ENCODE data around the gene TNS1. TPM values are rescaled to one million over a fixed set of nuclear protein-coding genes. Genes with fewer than 3 reads are reported as not detected.

The TNS1 gene
- total and polyA plus RNA-seq, 4 donors, result 46.9 to 64.5 (median 58.1) TPM

GRCh38 chr2:217969588-217969987, 33.2 kb downstream of the TNS1 start:
- peaks cover 11% of the 10 kb centered on the region for H3K36me3 ChIP-seq (ENCODE audit: control insufficient read depth, insufficient read depth, low read length)
- H3K4me3 ChIP-seq (ENCODE audit: low read depth, low read length), result no peak overlapping the region
- no CpG with 5 or more reads among the region's 1 CpG for WGBS (ENCODE audit: insufficient coverage)
- peaks cover 39% of the 10 kb centered on the region for H3K4me1 ChIP-seq (ENCODE audit: control insufficient read depth, insufficient read depth, low read length)
- DNase-seq (ENCODE audit: low read depth in 4 of 6, low spot score in 6 of 6), result no peak
- H3K27me3 ChIP-seq (ENCODE audit: control insufficient read depth, insufficient read depth, low read length), result no peaks in the 10 kb centered on the region
- H3K27ac ChIP-seq (ENCODE audit: low read depth, low read length), result no peak overlapping the region
- no peaks in the 10 kb centered on the region for H3K9me3 ChIP-seq (ENCODE audit: control insufficient read depth, insufficient read depth, low read length)

DNA sequence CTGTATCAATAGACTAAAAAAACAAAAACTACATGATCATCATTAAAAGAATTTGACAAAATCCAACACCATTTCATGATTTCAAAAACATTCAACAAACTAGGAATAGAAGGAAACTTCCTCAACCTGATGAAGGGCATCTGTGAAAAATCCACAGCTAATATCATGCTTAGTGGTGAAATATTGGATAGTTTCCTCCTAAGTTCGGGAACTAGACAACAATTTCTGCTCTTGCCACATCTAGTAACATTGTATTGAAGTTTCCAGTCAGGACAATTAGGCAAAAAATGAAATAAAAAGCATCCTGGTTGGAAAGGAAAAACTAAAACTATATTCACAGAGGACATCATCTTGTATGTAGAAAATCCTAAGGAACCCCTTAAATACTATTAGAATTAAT, 34.8 kb downstream of the TNS1 start:
- Histone ChIP-seq H3K9me3 (ENCODE audit: control insufficient read depth, insufficient read depth, low read length) (no peaks in the 10 kb centered on the region), H3K27ac (ENCODE audit: low read depth, low read length) (no peak overlapping the region), H3K27me3 (ENCODE audit: control insufficient read depth, insufficient read depth, low read length) (no peaks in the 10 kb centered on the region), H3K4me1 (ENCODE audit: control insufficient read depth, insufficient read depth, low read length) (peaks cover 38% of the 10 kb centered on the region), H3K4me3 (ENCODE audit: low read depth, low read length) (no peak overlapping the region), H3K36me3 (ENCODE audit: control insufficient read depth, insufficient read depth, low read length) (peaks cover 12% of the 10 kb centered on the region)
- no CpG with 5 or more reads among the region's 1 CpG for WGBS (ENCODE audit: insufficient coverage)
- DNase-seq (ENCODE audit: low read depth in 4 of 6, low spot score in 6 of 6), result no peak

DNA sequence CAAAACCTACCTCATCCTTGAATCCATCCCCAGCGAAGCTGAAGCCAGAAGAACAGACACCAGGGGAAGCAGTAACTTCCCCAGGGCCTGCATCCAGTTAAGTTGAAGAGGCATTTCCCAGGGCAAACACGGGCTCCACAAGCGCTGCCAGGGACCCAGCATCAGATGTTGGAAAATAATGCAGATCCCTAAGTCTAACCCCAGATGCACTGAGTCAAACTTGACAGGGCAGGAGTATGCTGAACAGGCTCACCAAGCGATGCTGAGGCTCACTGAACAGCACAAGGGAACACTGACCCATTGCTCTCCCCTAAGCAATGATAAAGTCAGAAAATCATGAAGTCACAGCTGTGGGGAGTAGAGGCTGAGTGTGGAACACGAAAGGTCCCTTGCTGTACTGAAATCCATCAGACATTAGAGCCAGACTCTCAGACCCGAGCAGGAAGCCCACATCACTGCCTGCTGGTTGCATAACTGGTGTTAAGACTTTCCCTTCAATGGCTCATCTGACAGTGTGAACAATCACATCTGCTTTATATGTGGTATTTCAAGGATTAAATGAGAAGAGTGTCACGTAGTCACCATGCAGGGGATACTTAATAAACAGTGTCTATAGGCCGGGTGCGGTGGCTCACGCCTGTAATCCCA, 36.2 kb downstream of the TNS1 start:
- Histone ChIP-seq H3K27ac (ENCODE audit: low read depth, low read length) (peak overlapping the region; percentile 35), H3K4me1 (ENCODE audit: control insufficient read depth, insufficient read depth, low read length) (peaks cover 27% of the 10 kb centered on the region), H3K27me3 (ENCODE audit: control insufficient read depth, insufficient read depth, low read length) (no peaks in the 10 kb centered on the region), H3K4me3 (ENCODE audit: low read depth, low read length) (no peak overlapping the region), H3K9me3 (ENCODE audit: control insufficient read depth, insufficient read depth, low read length) (no peaks in the 10 kb centered on the region), H3K36me3 (ENCODE audit: control insufficient read depth, insufficient read depth, low read length) (peaks cover 12% of the 10 kb centered on the region)
- DNase-seq (ENCODE audit: low read depth in 4 of 6, low spot score in 6 of 6), result no peak
- 77% methylated on average over 9 of the region's 10 CpGs for WGBS (ENCODE audit: insufficient coverage)

- peaks cover 27% of the 10 kb centered on the region for H3K4me1 ChIP-seq (ENCODE audit: control insufficient read depth, insufficient read depth, low read length)
- peak overlapping the region; percentile 35 for H3K27ac ChIP-seq (ENCODE audit: low read depth, low read length)
- peak in 1 of 6 donors; percentile 9 for DNase-seq (ENCODE audit: low read depth in 4 of 6, low spot score in 6 of 6)
- 74% methylated on average over 5 of the region's 21 CpGs for WGBS (ENCODE audit: insufficient coverage)
- H3K36me3 ChIP-seq (ENCODE audit: control insufficient read depth, insufficient read depth, low read length), result peaks cover 16% of the 10 kb centered on the region
- H3K27me3 ChIP-seq (ENCODE audit: control insufficient read depth, insufficient read depth, low read length), result no peaks in the 10 kb centered on the region
- no peaks in the 10 kb centered on the region for H3K9me3 ChIP-seq (ENCODE audit: control insufficient read depth, insufficient read depth, low read length)
- H3K4me3 ChIP-seq (ENCODE audit: low read depth, low read length), result no peak overlapping the region
Observed at GRCh38 chr2:217964275-217965161, 38.3 kb downstream of the TNS1 start.

DNA sequence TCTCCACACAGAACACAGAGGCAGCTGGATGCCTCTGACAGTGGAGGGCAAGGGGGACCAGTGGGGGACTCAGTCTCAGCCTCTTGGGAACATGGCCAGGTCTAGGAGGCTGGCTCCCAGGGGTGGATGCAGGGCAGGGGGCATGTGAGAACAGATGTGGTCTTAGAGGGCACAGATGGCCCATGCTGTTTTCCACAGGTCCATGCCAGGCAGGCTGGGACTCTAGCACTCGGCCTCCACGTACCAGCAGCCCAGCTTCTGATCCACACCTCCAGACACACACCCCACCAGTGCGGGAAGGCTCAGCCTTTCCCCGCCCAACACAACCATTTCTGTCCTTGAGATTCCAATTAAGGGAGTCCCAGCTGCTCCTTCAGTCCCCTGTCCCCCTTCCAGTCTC, 42.4 kb downstream of the TNS1 start:
- no peak overlapping the region for H3K4me3 ChIP-seq (ENCODE audit: low read depth, low read length)
- no peak overlapping the region for H3K27ac ChIP-seq (ENCODE audit: low read depth, low read length)
- no peaks in the 10 kb centered on the region for H3K9me3 ChIP-seq (ENCODE audit: control insufficient read depth, insufficient read depth, low read length)
- no peaks in the 10 kb centered on the region for H3K27me3 ChIP-seq (ENCODE audit: control insufficient read depth, insufficient read depth, low read length)
- 82% methylated on average over 4 of the region's 4 CpGs for WGBS (ENCODE audit: insufficient coverage)
- peaks cover 18% of the 10 kb centered on the region for H3K4me1 ChIP-seq (ENCODE audit: control insufficient read depth, insufficient read depth, low read length)
- no peak for DNase-seq (ENCODE audit: low read depth in 4 of 6, low spot score in 6 of 6)
- H3K36me3 ChIP-seq (ENCODE audit: control insufficient read depth, insufficient read depth, low read length), result peaks cover 20% of the 10 kb centered on the region

DNA sequence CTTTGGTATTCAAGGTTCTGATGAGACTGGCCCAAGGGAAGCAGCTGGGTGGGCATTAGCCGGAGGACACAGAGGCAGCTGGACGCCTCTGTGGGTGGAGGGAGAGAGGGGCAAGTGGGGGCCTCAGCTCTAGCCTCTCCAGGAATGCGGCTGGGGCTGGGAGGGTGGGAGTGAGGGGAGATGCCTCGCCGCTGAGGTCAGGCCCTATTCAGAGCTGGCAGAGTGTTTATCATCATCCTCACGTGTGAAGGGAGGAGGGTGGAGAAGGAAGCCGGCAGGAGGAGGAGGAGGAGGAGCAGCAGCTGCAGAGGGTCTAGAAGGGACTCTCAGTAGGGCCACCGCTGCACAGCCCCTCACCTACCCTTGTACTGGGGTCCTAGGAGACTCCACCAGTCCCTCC, 43.1 kb downstream of the TNS1 start:
- WGBS (ENCODE audit: insufficient coverage), result 50% methylated on average over 2 of the region's 8 CpGs
- H3K27me3 ChIP-seq (ENCODE audit: control insufficient read depth, insufficient read depth, low read length), result no peaks in the 10 kb centered on the region
- no peak overlapping the region for H3K4me3 ChIP-seq (ENCODE audit: low read depth, low read length)
- no peak for DNase-seq (ENCODE audit: low read depth in 4 of 6, low spot score in 6 of 6)
- H3K4me1 ChIP-seq (ENCODE audit: control insufficient read depth, insufficient read depth, low read length), result peaks cover 18% of the 10 kb centered on the region
- H3K9me3 ChIP-seq (ENCODE audit: control insufficient read depth, insufficient read depth, low read length), result no peaks in the 10 kb centered on the region
- no peak overlapping the region for H3K27ac ChIP-seq (ENCODE audit: low read depth, low read length)
- peaks cover 23% of the 10 kb centered on the region for H3K36me3 ChIP-seq (ENCODE audit: control insufficient read depth, insufficient read depth, low read length)

DNA sequence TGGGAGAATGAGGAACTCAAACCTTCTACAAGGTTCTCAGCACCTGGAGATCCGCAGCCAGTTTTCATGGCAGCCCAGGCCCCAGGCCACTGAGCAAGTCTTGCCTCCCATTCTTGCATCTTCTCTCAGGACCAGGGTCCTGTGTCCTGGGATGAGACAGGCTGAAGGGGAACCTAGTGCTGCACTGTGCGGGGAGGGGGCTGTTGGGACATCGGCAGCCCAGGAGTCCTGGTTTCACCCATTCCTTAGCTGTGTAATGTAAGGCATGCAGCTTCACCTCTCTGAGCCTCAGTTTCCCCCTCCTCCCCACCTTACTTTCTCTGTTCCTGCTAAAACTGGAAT, 43.9 kb downstream of the TNS1 start:
- H3K27ac ChIP-seq (ENCODE audit: low read depth, low read length), result no peak overlapping the region
- no CpG with 5 or more reads among the region's 3 CpGs for WGBS (ENCODE audit: insufficient coverage)
- no peak overlapping the region for H3K4me3 ChIP-seq (ENCODE audit: low read depth, low read length)
- H3K4me1 ChIP-seq (ENCODE audit: control insufficient read depth, insufficient read depth, low read length), result peaks cover 20% of the 10 kb centered on the region
- H3K9me3 ChIP-seq (ENCODE audit: control insufficient read depth, insufficient read depth, low read length), result no peaks in the 10 kb centered on the region
- H3K36me3 ChIP-seq (ENCODE audit: control insufficient read depth, insufficient read depth, low read length), result peaks cover 20% of the 10 kb centered on the region
- DNase-seq (ENCODE audit: low read depth in 4 of 6, low spot score in 6 of 6), result no peak
- H3K27me3 ChIP-seq (ENCODE audit: control insufficient read depth, insufficient read depth, low read length), result no peaks in the 10 kb centered on the region

DNA sequence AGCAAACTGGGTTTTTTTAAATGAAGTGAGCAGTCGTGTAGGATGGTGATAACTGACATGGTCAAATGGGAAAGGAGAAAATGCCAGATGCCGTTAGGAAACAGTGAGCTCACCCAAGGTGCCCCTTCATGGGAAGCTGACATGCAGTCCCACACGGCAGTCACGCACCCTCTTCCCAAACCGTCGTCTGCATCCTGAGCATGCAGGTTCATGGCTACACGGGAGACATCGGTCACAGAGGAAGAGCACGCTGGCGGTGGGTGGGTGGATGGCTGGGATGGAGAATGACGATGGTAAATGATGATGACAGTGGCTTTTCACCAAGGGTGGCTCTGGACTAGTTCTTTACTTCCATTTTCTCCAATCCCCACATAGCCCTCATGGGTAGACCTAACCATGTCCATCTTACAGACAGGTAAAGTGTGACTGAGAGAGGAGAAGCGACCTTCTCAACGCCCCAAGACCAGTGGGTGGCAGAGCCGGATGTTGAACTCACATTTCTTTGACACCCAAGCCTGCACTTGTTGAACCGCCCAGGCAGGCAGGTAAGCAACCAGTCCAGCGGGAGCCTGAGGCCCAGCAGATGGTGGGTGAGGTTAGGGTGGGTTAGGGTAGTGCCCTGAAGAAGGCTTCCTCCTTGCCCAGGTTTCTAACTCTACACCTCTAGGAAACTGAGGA, 44.5 kb downstream of the TNS1 start:
- no peak for DNase-seq (ENCODE audit: low read depth in 4 of 6, low spot score in 6 of 6)
- 94% methylated on average over 12 of the region's 16 CpGs for WGBS (ENCODE audit: insufficient coverage)

DNA sequence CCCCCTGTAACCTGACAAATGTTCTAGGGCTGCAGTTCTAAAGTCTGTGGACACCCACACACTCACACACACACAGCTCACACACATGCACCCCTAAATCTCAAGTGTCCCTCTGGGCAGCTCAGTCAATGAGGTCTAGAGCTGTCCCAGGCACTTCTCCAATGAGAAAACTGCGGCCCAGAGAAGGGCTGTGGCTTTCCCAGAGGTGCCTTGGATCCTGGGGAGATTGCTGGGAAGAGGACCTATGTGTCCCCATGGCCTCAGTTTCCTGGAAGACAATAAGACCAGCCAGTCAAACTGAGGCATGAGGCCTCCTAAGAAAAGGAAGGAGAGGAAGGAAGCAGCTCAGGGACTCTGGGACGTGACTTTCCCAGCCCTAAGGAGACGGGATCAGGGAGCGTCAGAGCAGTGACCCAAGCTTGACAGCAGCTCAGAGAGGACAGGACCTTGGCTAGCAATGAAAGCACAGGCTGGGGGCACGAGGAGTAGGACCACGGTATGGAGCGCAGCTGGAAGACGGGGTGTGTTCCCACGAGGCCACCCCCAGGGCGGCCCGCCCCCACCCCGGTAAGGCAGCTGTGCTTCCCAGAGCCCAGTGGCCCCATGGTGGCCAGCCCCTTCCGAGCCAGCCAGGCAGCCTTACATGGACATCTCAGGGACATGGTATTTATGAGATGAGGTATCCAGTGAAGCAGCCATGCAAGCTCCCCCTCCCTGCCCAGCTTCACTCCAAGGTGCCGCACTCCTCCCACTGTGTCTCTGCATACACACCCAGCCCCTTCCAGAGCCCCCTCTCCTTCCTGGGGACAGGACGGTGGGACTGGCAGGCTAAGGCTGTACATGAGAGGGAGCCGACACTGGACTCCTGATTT, 46.0 kb downstream of the TNS1 start:
- WGBS (ENCODE audit: insufficient coverage), result 76% methylated on average over 13 of the region's 16 CpGs
- H3K4me1 ChIP-seq (ENCODE audit: control insufficient read depth, insufficient read depth, low read length), result peaks cover 32% of the 10 kb centered on the region

More for the DNA sequence above, 44.5 kb downstream of the TNS1 start:
- Histone ChIP-seq H3K4me3 (ENCODE audit: low read depth, low read length) (no peak overlapping the region), H3K9me3 (ENCODE audit: control insufficient read depth, insufficient read depth, low read length) (no peaks in the 10 kb centered on the region), H3K36me3 (ENCODE audit: control insufficient read depth, insufficient read depth, low read length) (peaks cover 20% of the 10 kb centered on the region), H3K27ac (ENCODE audit: low read depth, low read length) (no peak overlapping the region), H3K4me1 (ENCODE audit: control insufficient read depth, insufficient read depth, low read length) (peaks cover 26% of the 10 kb centered on the region), H3K27me3 (ENCODE audit: control insufficient read depth, insufficient read depth, low read length) (no peaks in the 10 kb centered on the region)

More for the DNA sequence above, 46.0 kb downstream of the TNS1 start:
- no peak for DNase-seq (ENCODE audit: low read depth in 4 of 6, low spot score in 6 of 6)
- H3K4me3 ChIP-seq (ENCODE audit: low read depth, low read length), result no peak overlapping the region
- no peaks in the 10 kb centered on the region for H3K9me3 ChIP-seq (ENCODE audit: control insufficient read depth, insufficient read depth, low read length)
- H3K36me3 ChIP-seq (ENCODE audit: control insufficient read depth, insufficient read depth, low read length), result peaks cover 25% of the 10 kb centered on the region
- H3K27ac ChIP-seq (ENCODE audit: low read depth, low read length), result no peak overlapping the region
- H3K27me3 ChIP-seq (ENCODE audit: control insufficient read depth, insufficient read depth, low read length), result no peaks in the 10 kb centered on the region

All from spinal cord (tissue), 10 donors.